H1 (cell line): ENCODE data around the gene ZIC1. TPM values are rescaled to one million over a fixed set of nuclear protein-coding genes. Genes with fewer than 3 reads are reported as not detected.
A peak's percentile ranks its signal among the peaks of the same experiment; 100 is the strongest.

Experiments used
- CTBP2 ChIP-seq: IDR thresholded peaks from 2 replicates; pipeline ENCODE4 v1.7.0; 2011; ENCODE audit warnings: borderline replicate concordance, mild to moderate bottlenecking, moderate library complexity, mixed read lengths, low read length; ENCODE audit not compliant: insufficient read depth, insufficient read length
- GABPA ChIP-seq: IDR thresholded peaks from 2 replicates; pipeline ENCODE4 v1.6.1; 2011; ENCODE audit warnings: mild to moderate bottlenecking, low read length, moderate library complexity, borderline replicate concordance; ENCODE audit not compliant: insufficient read depth
- polyA plus RNA-seq, 7 experiments: library from polyadenylated mRNA; depleted of rRNA in 3 of 7; stranded (reverse) in 5 of 7; unstranded in 2 of 7; fragments of >200 nt in 5 of 7; fragments of 200-250 nt in 2 of 7; gene quantifications; 1 replicate in 5 of 7; 2 replicates in 1 of 7; 4 replicates in 1 of 7; pipeline versions ENCODE4 v1.2.1 to v1.2.3, GENCODE V29; 2011 to 2013; ENCODE audit warnings: missing spikeins in 2 of 7, mixed read lengths in 2 of 7
- total RNA-seq: library from RNA; stranded (reverse); fragmentation: NEBNext Ultra II Directional; extraction: Animal tissue kit (Norgen Biotek cat#: 25700); gene quantifications from 2 replicates; pipeline ENCODE4 v1.2.1, GENCODE V29; 2021

Gene ZIC1
- total and polyA plus RNA-seq, 2 of the 8 experiments (the other 6 are each of a cell fraction or from before 2014, with no cell fraction given): 0.80 to 2.2 TPM

DNA sequence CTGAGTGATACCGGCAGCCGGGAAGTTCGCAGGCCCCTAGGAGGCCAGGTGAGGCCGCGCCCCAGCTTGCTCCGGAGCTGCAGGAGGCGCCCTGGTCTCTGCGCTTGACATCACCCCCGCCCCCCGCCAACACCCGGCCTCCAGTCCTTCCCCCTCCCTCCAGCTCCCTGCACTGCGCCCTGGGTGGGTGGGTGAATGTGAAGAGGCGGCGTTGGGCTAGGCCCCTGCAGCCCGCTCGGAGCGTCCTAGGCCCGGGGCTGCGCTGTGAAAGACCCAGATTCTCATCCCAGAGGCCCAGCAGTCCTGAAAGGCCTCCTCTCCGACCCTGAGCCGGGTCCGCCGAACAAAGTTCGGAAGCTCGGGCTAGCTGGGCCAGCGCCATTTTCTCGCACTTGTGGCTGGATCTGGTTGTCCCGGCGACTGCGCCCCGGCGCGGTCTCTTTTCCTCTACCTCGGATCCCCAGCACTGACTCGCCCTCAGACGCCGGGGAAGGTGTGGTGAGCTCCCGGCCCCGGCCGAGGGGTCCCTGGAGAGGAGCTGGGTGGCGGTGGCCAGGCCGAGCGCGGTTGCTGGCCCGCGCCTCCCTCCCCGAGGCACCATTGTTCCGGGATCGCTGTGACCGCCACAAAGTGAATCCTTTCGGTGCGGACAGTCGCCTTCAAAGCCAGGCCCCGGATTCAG lies 15.8 kb upstream of the ZIC1 start (continued):
- peak; percentile 95 for TF ChIP-seq CTBP2
- 0 out of 2 replicates have a peak, but pooled peaks have one; percentile 28 for TF ChIP-seq GABPA
